Activated T-cell treated with anti-CD3 and anti-CD28 coated beads, Interleukin-2, amount 50 U/mL, for 72 hours (primary cell): ENCODE data around the gene GSTCD. TPM values are rescaled to one million over a fixed set of nuclear protein-coding genes. Genes with fewer than 3 reads are reported as not detected.

Experiments
- ATAC-seq, 2 donors: fragments of 150-1000 bp; cut with Tn5 transposase; replicated peaks in 1 of 2; 2 replicates each; pipeline ENCODE4 v1.10.0; 2021; ENCODE audit warnings: moderate library complexity in 2 of 2, mild to moderate bottlenecking in 1 of 2
- DNase-seq, 2 donors: peaks; one replicate each; pipeline ENCODE4 v3.0.0; 2021 to 2022; ENCODE audit warnings: mixed read lengths in 1 of 2
- H3K27ac Mint-ChIP-seq: one replicate; pipeline ENCODE4 v1.8.0; 2022; ENCODE audit warnings: mild to moderate bottlenecking, moderate library complexity, mixed read lengths
- H3K27me3 Mint-ChIP-seq: one replicate; pipeline ENCODE4 v1.8.0; 2022; ENCODE audit warnings: low read depth, mixed read lengths
- H3K36me3 Mint-ChIP-seq, 2 donors: one replicate each; pipeline ENCODE4 v1.8.0; 2022; ENCODE audit warnings: mixed read lengths in 2 of 2, mild to moderate bottlenecking in 1 of 2; ENCODE audit not compliant: insufficient read depth in 2 of 2
- H3K4me1 Mint-ChIP-seq: one replicate; pipeline ENCODE4 v1.8.0; 2022; ENCODE audit warnings: low read depth, mixed read lengths
- H3K4me3 Mint-ChIP-seq, 2 donors: one replicate each; pipeline ENCODE4 v1.8.0; 2022; ENCODE audit warnings: mild to moderate bottlenecking in 2 of 2, mixed read lengths in 2 of 2, moderate library complexity in 2 of 2
- H3K9me3 Mint-ChIP-seq, 2 donors: one replicate each; pipeline ENCODE4 v1.8.0; 2022; ENCODE audit warnings: mixed read lengths in 2 of 2
- total RNA-seq, 2 donors: library from RNA; stranded (reverse); gene quantifications; one replicate each; pipeline ENCODE4 v1.2.3, GENCODE V29; 2022

The GSTCD gene
- total RNA-seq, 2 donors from 2014 or later, result 14.7 to 14.8 TPM

DNA sequence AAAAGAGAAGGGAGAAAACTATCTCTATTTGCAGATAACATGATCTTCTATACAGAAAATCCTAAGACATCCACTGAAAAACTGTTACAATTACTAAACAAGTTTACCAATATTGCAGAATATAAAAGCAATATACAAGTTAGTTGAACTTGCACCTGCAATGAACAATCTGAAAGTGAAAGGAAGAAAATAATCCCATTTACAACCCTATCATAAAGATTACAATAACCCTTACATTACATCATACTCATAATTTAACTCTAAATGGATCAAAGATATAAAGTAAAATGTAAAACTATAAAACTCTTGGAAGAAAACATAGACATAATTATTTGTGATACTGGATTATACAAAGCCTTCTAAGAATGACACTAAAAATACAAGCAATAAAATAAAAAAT lies 77.2 kb downstream of the GSTCD start:
- no peak for DNase-seq
- no peaks in the 10 kb centered on the region for H3K4me1 Mint-ChIP-seq
- H3K27ac Mint-ChIP-seq, result no peak overlapping the region

DNA sequence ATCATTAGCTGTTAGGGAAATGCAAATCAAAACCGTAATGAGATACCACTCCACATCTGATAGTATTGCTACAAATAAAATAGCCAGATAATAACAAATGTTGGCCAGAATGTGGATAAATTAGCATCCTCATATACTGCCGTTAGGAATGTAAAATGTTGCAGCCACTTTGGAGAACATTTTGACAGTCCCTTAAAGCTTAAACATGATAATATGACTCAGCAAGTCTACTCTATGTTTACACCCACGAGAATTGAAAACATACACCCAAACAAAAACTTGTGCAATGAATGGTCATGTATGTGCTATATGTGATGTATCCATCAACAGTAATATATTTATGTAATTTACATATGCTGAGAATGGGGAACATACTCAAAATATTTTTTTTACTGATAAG lies 78.2 kb downstream of the GSTCD start:
- Mint-ChIP-seq H3K4me1 (no peaks in the 10 kb centered on the region), H3K27ac (no peak overlapping the region), H3K9me3 (no peaks in the 10 kb centered on the region), H3K4me3 (no peak overlapping the region), H3K27me3 (no peaks in the 10 kb centered on the region), H3K36me3 (no peaks in the 10 kb centered on the region)
- ATAC-seq, result no peak
- DNase-seq, result no peak

More for the DNA sequence above, 77.2 kb downstream of the GSTCD start:
- Mint-ChIP-seq H3K36me3 (no peaks in the 10 kb centered on the region), H3K27me3 (no peaks in the 10 kb centered on the region), H3K4me3 (no peak overlapping the region), H3K9me3 (no peaks in the 10 kb centered on the region)
- ATAC-seq, result no peak

DNA sequence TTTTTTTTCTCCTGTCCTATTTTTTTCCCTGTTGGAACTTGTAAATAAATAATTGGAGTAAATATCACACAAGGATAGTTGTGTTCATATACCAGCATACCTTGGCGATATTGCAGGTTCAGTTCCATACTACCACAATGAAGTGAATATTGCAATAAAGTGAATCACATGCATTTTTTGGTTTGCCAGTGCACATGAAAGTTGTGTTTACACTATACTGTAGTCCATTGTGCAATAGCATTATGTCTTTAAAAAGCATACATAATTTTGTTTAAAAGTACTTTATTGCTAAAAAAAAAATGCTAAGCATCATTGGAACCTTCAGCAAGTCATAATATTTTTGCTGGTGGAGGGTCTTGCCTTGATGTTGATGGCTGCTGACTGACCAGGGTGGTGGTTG lies 88.6 kb downstream of the GSTCD start:
- Mint-ChIP-seq H3K4me1 (no peaks in the 10 kb centered on the region), H3K27ac (no peak overlapping the region), H3K9me3 (peaks cover 2% of the 10 kb centered on the region in 2 donors), H3K36me3 (peaks cover 0 to 1% of the 10 kb centered on the region in 2 donors), H3K27me3 (no peaks in the 10 kb centered on the region), H3K4me3 (no peak overlapping the region)
- ATAC-seq (no peak), DNase-seq (no peak)

DNA sequence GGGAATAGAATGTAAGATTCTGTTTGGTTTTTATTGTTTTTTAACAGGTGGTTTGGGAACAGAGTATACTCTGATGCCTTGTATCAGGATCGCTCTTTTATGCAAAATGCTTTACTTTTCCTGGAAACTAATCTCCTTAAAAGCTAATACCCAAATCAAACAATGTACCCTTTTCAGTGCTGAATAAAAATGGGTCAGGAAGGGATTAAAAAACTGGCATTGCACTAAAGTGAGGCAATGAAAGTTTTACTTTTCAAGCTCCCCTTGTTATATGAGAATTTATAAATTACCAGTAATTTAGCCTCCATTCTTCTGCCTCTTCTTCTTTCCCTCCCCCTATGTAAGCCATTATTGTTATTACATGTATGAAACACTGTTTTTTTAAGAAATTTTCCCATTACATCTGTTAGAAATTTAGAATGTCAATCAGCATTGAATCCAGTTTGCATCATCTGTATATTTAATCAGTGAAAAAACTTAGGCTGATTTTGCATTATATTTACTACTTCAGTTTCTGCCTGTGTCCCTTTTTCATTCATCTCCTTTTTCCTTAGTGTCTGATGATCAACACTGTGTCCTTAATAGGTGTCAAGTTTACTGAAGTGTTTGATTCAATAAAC lies 97.0 kb downstream of the GSTCD start:
- no peaks in the 10 kb centered on the region for H3K36me3 Mint-ChIP-seq
- no peaks in the 10 kb centered on the region for H3K9me3 Mint-ChIP-seq
- H3K4me1 Mint-ChIP-seq, result no peaks in the 10 kb centered on the region
- DNase-seq (no peak), ATAC-seq (no peak)
- no peak overlapping the region for H3K4me3 Mint-ChIP-seq
- H3K27me3 Mint-ChIP-seq, result no peaks in the 10 kb centered on the region
- no peak overlapping the region for H3K27ac Mint-ChIP-seq

DNA sequence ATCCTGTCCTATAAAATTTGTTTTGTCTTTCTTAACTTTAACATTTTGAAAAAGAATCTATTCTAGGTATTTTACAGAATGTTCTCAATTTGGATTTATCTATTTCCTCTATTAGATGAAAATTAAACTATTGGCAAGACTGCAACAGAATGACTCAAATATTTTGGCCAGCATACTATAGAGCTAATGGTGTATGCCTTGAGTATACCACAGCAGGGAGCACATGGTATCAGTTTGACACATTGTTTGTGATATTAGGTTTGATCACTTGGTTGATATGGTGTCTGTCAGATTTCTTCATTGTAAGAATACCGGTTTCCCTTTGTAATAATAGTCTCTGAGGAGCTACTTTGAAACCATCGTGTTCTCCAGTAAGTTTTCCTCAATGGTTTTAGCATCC lies 98.9 kb downstream of the GSTCD start:
- DNase-seq, result no peak
- Mint-ChIP-seq H3K4me3 (no peak overlapping the region), H3K9me3 (no peaks in the 10 kb centered on the region), H3K4me1 (no peaks in the 10 kb centered on the region), H3K36me3 (peaks cover 0 to 1% of the 10 kb centered on the region in 2 donors), H3K27ac (no peak overlapping the region), H3K27me3 (no peaks in the 10 kb centered on the region)
- no peak for ATAC-seq

DNA sequence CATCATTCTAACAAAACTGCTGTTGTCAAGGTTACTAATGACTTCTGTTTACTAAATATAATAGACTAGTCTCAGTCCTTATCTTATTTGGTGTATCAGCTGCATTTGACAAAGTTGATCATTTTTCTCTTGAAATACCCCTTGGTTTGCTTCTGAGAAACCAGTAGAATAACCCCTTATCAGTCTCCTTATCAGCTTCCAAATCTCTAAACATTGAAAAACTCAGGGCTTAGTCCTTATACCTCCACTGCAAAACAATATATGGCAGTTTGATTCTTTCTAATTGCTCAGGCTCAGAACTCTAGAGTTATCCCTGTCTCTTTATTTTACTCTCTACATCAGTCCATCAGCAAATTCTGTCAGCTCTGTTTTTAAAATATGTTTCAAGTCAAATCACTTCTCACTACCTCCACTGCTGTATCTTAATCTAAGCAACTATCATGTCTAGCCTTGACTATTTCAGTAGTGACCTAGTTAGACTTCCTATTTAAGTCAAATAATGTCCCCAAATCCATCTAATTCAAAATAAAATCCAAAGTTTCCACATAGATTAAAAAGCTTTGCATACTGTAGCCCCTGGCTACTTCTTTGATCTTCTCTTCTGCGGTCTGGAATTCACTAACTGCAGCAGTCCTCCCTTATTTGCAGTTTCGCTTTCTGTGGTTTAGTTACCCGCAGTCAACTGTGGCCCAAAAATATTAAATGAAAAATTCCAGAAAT lies 99.6 kb downstream of the GSTCD start:
- DNase-seq (no peak), ATAC-seq (no peak)
- no peaks in the 10 kb centered on the region for H3K27me3 Mint-ChIP-seq
- H3K27ac Mint-ChIP-seq, result no peak overlapping the region
- no peaks in the 10 kb centered on the region for H3K4me1 Mint-ChIP-seq
- H3K9me3 Mint-ChIP-seq, result no peaks in the 10 kb centered on the region
- H3K4me3 Mint-ChIP-seq, result no peak overlapping the region
- H3K36me3 Mint-ChIP-seq, result peaks cover 0 to 1% of the 10 kb centered on the region in 2 donors

DNA sequence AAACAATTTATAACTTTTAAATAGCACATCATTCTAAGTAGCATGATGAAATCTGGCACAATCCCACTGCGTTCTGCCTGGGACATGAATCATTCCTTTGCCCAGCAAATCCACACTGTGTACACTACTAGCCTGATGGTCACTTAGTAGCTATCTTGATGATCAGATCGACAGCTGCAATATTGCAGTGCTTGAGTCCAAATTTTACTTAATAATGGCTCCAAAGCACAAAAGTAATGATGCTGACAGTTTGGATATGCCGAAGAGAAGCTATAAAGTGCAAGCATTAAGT lies 100.1 kb downstream of the GSTCD start:
- H3K36me3 Mint-ChIP-seq, result peaks cover 0 to 1% of the 10 kb centered on the region in 2 donors

DNA sequence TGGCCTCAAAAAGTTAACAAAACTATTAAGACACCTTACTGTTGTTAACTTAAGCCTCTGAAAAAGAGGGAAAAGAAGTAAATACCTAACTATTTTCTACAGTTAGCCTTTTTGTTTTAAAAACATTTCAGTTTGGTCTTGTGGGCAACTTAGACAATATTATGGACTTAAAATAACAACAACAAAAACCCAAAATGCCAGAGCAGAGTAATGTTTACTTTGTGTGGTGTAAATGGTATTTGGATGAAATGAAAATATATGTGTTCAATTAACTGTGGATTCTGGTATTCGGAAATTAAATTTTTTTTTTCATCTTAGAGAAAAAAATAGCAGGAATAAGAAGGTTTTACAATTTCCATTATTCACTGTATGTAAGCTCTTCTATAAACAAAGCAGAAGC lies 107.1 kb downstream of the GSTCD start:
- Mint-ChIP-seq H3K27me3 (no peaks in the 10 kb centered on the region), H3K4me1 (no peaks in the 10 kb centered on the region), H3K9me3 (no peaks in the 10 kb centered on the region), H3K36me3 (peaks cover 0 to 1% of the 10 kb centered on the region in 2 donors), H3K4me3 (no peak overlapping the region), H3K27ac (no peak overlapping the region)
- DNase-seq (no peak), ATAC-seq (no peak)

More for the DNA sequence above, 100.1 kb downstream of the GSTCD start:
- H3K9me3 Mint-ChIP-seq, result no peaks in the 10 kb centered on the region
- H3K4me1 Mint-ChIP-seq, result no peaks in the 10 kb centered on the region
- no peak overlapping the region for H3K4me3 Mint-ChIP-seq
- DNase-seq (no peak), ATAC-seq (no peak)
- H3K27ac Mint-ChIP-seq, result no peak overlapping the region
- no peaks in the 10 kb centered on the region for H3K27me3 Mint-ChIP-seq

DNA sequence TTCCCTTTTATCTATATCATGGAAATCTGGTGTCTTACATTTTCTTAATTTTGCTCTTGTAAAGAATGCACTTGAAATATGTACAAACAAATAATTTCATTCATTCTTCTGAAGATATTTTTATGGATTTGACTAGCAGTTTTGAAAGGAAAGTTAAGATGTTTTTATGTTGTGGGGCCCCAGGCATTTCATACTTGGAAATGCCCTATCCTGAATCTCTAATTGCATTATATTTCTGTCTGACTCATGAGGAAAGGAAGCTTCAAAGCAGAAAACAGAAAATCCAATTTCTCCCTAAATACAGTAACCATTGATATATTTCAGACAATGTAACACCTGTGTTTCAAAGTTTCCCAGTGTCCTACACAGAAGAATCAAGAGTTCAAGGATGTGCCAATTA lies 113.5 kb downstream of the GSTCD start:
- H3K27ac Mint-ChIP-seq, result no peak overlapping the region
- H3K4me3 Mint-ChIP-seq, result no peak overlapping the region
- peaks cover 0 to 2% of the 10 kb centered on the region in 2 donors for H3K36me3 Mint-ChIP-seq
- H3K27me3 Mint-ChIP-seq, result no peaks in the 10 kb centered on the region
- no peaks in the 10 kb centered on the region for H3K4me1 Mint-ChIP-seq
- ATAC-seq (no peak), DNase-seq (no peak)
- no peaks in the 10 kb centered on the region for H3K9me3 Mint-ChIP-seq

DNA sequence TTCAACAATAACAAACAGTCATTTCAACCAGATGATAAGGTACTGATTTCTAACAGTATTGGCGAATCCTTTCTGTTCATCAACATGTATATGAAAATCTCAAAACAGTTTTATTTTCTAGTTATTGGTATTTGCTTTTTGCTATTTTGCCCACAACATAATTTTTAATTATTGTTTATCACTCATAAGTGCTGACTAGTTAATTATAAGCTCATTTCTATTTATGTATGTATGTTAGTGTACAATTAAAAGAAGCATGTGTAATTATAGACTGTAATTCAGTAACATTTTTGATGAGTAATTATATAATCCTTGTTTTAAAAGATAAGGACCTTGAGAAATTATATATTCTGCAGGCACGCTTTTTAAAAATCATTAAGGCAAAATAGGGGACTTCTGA lies 119.5 kb downstream of the GSTCD start:
- H3K36me3 Mint-ChIP-seq, result peaks cover 2 to 6% of the 10 kb centered on the region in 2 donors
- DNase-seq (no peak), ATAC-seq (no peak)
- peaks cover 2 to 3% of the 10 kb centered on the region in 2 donors for H3K9me3 Mint-ChIP-seq
- H3K4me3 Mint-ChIP-seq, result no peak overlapping the region
- no peaks in the 10 kb centered on the region for H3K4me1 Mint-ChIP-seq
- no peak overlapping the region for H3K27ac Mint-ChIP-seq
- H3K27me3 Mint-ChIP-seq, result no peaks in the 10 kb centered on the region

DNA sequence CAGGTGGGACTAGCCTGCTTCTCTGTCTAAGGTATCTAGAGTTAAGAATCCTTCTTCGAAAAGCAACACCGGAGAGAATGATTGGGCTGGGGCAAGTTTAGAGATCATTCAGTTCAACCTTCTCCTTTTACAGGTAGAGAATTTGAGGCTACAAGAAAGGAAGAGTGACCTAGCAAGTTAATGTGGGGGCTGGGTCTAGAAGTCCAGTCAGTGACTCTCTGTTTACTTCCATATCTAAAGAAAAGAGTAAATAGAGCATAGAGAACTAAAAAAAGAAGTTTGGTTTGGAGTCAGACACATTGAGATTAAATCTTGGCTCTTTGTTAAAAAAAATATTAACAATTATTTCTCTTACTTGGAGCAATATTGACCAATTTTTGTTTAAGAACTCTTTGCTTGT lies 122.6 kb downstream of the GSTCD start:
- DNase-seq (no peak), ATAC-seq (no peak)
- Mint-ChIP-seq H3K4me3 (no peak overlapping the region), H3K27ac (no peak overlapping the region), H3K4me1 (no peaks in the 10 kb centered on the region), H3K27me3 (no peaks in the 10 kb centered on the region), H3K36me3 (peaks cover 0 to 6% of the 10 kb centered on the region in 2 donors), H3K9me3 (peaks cover 2 to 3% of the 10 kb centered on the region in 2 donors)

DNA sequence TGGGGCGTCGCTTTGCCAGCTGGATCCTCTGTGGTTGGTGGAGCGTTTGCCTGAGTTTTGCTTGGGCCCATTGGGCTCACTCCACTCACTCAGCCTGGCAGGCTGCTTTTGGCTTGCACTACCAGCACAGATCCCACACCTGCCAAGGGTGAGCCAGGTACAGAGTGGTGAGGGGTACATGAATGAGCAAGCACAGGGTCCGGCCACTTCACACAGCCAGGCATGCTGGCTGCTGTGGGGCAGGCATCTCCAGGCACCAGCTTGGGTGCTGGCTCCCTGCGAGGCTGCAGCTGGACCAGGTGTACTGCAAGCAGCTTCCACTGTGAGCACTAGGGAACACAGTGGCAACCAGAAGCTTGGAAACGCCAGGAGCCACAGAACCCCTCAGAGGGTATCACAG lies 126.6 kb downstream of the GSTCD start:
- no peak for ATAC-seq
- H3K27me3 Mint-ChIP-seq, result no peaks in the 10 kb centered on the region
- no peak for DNase-seq
- H3K9me3 Mint-ChIP-seq, result no peaks in the 10 kb centered on the region
- no peaks in the 10 kb centered on the region for H3K4me1 Mint-ChIP-seq
- no peak overlapping the region for H3K4me3 Mint-ChIP-seq
- H3K36me3 Mint-ChIP-seq, result no peaks in the 10 kb centered on the region
- H3K27ac Mint-ChIP-seq, result no peak overlapping the region

DNA sequence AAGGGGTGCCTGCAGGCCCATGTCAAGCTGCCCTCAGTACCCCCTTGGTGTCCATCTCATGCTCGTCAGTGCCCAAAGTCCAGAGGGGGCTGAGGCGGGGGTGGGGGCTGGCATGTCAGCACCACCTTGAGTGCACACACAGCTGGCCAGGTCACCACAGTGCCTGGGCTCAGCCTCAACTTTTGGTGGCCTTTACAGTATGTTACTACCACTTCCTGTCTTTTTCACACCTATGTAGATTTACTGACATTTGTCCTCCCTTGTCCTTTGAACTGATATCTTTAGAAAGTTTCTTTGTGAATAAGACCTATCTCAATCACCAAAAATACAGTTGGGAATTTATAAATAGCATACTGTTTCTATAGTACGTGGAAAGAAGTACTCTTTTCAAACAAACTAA lies 128.0 kb downstream of the GSTCD start:
- Mint-ChIP-seq H3K27ac (no peak overlapping the region), H3K9me3 (no peaks in the 10 kb centered on the region), H3K36me3 (peaks cover 0 to 2% of the 10 kb centered on the region in 2 donors), H3K27me3 (no peaks in the 10 kb centered on the region), H3K4me1 (no peaks in the 10 kb centered on the region), H3K4me3 (no peak overlapping the region)
- DNase-seq (no peak), ATAC-seq (no peak)

DNA sequence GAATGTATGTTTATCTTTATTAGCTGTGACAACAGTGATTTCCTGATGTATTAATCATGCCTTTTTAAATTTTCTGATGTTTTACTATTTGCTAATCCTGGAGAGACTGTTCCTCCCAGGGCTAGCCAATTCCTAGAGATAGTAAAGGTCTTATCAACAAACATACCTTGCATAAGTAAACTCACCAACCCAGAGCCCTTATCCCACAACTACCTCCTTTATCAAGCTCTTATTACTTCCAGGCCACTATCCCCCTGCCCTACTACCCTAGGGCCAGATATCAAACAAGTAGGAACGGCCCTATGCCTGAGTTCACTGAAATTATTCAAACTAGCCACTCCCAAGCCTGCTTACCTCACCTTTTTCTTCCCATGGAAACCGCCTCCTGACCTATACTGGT lies 128.5 kb downstream of the GSTCD start:
- Mint-ChIP-seq H3K4me3 (no peak overlapping the region), H3K27ac (no peak overlapping the region), H3K27me3 (no peaks in the 10 kb centered on the region), H3K36me3 (peaks cover 0 to 2% of the 10 kb centered on the region in 2 donors), H3K4me1 (no peaks in the 10 kb centered on the region), H3K9me3 (no peaks in the 10 kb centered on the region)
- ATAC-seq (no peak), DNase-seq (no peak)
